HG03066 (cell line): ENCODE measurements around the gene MESP1.

Experiments used
- ATAC-seq: cut with Tn5 transposase; IDR thresholded peaks from one replicate; pipeline ENCODE4 v1.9.1; 2021; ENCODE audit warnings: low read depth; ENCODE audit not compliant: unreplicated experiment

MESP1 gene

DNA sequence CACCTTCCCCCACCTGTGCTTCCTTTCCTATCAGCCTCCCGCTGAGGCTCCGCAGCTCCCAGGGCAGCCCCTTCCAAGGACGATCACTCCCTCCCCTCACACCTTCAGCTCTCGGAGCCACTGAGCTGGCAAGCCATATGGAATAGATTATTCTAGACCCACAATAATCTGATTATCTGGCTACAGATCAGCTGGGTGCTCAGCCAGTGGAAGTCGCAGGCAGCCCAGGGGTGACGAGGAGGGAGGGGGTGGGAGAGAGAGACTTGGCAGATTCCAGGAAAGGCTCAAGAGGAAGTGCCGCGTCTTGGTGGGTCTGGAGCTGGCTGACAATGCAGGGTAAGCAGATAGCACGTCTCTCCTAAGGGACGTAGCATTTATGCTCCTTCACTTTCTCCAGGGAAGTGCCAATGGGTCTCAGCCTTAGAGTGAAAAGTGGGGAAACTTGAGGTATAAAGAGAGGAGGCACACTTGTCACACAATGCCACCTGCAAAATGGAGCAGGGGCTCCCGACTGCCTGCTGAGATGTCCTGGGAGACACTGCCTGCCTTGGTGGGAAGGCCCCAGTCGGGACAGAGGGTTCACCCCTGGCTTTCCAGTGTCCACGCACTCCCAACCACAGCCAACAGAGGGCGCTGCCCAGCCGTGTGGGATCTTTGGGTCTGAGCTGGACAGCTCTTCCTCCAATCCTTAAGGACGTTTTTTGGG is 9.4 kb upstream of the MESP1 start:
- ATAC-seq = peak; percentile 54

DNA sequence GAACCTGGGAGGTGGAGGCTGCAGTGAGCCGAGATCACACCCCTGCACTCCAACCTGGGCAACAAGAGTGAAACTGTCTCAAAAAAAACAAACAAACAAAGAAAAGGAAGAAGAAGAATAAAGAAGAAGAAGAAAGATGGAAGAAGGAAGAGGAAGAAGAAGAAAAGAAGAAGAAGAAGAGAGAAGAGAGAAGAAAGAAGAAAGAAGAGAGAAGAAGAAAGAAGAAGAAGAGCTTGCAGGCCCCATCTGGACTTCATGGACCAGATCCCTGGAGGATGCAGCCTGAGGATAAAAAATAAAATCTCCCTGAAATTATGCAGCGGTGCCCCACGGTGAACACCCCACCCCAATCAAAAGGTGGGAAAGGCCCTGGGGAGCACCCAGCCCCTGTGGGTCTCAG is 8.8 kb upstream of the MESP1 start:
- ATAC-seq = no peak

DNA sequence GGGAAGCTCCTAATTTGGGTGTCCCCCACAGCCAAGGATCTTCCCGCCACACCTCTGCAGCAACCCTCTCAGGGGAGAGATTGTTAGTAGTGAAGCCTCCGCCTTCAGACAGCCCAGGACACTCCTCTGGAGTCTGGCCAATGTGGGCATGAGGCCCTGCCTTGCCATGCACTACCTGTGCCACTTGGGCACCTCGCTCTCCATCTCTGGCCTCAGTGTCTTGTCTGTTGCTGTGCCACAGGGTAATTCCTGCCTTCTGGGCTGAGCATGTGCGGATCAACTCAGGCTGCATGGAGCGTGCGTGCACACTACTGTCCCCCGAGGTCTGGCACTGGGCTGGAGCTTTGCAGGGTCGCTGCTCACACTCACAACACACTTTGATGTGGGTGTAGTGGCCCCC is 7.9 kb upstream of the MESP1 start:
- no peak for ATAC-seq

DNA sequence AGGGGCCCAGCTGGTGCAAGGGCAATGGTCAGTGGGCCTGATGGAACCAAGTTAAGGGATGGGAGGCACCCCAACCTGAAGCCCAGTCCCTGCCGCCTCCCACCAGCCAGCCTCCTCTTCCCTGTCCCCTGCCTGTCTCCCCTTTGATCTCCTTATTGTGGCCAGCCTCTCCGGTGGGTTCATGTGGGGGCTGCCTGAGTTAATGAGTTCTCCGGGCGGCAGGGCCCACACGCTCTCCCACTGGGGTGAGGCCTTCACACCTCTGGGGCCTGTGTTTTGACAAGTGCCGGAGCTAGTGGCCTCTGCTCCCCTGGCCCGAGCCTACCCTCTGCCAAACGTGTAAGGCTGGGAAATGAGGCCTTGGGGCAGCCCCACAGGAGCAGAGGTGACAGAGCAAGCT is 7.2 kb upstream of the MESP1 start:
- no peak for ATAC-seq

DNA sequence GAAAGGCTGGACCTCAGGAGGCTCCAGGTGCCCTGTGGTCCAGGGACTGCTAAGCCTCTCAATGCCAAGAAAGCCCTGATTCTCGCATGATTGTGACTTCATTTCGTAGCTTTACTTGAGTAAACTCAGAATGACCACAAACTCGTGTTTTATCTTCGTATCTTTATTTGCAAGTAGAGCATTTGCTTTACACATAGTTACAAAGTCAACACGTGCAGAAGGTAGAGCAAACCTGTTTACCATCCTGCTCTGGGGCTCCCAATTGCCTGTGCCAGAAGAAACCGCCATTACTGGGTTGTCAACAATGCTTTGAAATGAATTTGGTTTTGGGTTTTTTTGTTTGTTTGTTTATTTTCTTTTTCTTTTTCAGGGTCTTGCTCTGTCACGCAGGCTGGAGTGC is 5.8 kb upstream of the MESP1 start:
- no peak for ATAC-seq

DNA sequence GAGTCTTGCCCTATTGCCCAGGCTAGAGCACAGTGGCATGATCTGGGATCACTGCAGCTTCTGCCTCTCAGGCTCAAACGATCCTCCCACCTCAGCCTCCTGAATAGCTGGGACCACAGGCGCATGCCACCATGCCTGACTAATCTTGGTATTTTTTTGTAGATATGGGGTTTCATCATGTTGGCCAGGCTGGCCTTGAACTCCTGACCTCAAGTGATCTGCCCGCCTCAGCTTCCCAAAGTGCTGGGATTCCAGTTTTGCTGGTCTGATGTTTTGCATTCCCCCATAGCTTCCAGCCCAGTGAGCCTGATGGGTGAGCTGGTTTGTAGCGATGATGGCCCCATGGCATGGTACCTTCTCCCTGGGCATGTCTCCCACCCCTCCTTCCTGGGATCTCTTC is 4.7 kb upstream of the MESP1 start:
- no peak for ATAC-seq

DNA sequence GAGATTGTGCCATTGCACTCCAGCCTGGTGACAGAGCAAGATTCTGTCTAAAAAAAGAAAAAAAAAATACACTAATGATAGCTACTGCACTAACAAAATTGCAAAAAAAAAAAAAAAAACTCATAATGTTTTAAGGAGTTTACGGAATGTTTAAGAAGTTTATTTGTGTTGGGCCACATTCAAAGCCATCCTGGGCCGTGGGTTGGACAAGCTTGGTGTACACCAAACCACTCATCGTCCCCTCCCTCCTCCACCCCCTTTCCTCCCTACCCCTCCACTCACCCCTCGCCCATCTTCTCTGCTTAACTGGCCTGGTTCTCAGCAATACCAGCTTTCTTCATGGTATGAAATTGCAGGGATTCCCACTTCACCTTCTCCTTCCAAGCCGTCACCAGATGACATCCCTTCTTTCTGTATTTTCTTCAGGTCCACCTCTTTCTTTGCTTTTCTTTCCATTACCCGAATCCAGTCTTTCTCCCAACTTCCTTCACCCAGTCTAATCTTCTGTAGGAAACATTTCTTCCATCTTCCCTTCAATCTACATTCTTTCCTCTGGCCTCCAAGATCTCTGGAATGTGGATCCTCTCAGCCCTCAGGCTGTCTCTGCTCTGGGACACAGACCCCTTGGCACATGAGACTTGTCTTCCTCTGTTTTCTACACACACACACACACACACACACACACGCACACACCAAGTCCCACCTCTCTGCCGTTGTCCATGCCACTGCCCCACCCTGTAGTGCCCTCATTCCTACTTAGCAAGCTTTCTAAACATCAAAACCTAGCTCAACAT is 3.5 kb upstream of the MESP1 start:
- ATAC-seq = no peak

DNA sequence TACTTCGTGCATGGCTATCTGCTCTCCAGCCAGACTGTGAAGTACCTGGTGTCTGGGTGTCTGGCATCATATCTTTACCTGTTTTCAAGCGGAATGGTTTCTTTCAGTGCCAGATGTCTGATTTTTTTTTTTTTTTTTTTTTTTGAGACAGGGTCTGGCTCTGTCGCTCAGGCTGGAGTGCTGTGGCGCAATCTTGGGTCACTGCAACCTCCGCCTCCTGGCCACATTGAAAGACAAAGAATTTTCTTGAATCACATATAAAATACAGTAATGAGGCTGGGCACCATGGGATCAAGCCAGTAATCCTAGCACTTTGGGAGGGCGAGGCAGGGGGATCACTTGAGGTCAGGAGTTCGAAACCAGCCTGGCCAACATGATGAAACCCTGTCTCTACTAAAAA is 2.8 kb upstream of the MESP1 start:
- ATAC-seq = no peak

DNA sequence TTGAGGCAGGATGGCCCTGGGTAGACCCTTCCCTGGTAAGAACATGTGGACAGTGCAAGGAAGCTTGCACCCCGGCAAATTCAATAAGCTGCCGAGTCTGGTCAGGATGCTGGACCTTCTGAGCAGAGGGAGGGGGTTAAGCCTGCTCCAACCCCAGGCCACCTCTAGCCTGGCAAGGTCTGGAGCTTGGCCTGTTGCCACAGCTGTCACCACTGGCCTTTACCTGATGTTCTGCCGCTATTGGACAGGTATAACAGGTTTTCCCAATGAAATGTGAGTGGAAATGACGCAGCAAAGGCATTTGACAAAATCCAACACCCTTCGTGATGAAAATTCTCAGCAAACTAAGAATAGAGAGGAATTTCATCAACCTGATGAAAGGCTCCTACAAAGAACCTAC is 699 bp upstream of the MESP1 start:
- no peak for ATAC-seq

DNA sequence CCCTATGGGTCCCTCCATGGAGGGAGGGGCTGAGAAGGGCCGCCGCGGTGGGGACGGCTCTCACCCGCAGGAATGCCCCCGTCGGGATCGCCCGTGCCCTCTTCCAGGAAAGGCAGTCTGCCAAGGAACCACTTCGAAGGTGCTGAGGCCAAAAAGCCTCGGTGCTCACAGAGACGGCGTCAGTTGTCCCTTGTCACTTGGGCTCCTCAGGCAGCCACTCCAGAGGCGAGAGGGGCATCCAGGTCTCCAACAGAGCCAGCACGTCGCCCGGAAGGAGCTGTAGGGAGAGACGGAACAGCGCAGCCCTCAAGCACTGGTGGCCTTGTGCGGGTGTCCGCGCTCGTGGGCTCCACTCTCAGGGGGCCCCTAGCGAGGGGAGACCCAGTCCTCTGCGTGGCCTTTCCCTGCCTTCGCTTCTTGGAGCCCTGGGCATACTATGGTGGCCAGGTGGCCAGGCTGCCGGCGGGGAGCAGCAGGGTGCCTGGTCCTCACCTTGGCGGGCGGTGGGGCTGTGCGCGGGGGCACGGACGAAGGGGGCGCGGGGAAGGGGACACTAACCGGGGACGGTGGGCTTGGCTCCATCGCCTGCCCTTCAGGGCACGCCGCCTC is 994 bp downstream of the MESP1 start:
- peak; percentile 13 for ATAC-seq

DNA sequence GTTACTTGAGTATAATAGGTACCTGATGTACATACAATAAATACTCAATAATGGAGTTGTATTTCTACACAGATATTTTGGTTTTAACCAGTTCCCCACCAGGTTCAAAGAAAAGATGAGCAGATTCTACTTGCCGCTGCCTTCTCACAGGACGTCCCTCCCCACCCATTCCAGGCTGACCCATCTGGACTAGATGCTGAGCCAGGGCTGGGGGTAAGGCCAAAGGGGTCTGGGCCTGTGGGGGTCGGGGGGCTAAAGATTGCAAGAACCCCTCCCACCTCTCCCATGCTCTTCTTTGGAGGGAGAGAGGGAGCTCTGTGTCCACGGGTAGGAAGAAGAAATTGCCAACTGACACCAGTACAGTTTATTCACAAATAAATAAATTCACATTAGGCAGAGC is 1.5 kb downstream of the MESP1 start:
- no peak for ATAC-seq

DNA sequence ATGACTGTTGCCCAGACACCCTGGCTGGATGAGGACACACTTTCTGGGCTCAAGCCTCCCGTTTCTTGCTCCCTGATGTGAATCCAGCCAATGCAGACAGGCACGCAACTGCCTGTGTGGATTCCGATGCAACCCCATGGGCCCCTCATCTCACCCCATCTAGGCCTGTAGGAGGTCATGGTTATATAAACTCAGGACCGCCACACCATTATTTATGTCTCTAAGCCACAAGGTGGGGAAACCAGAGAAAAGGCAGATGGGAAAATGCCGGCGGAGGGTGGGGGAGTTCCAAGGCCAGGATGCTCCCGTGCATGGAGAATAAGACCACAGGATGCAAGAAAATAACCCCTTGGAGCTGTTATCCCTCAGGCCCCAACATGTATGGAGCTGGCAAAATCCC is 2.0 kb downstream of the MESP1 start:
- no peak for ATAC-seq

DNA sequence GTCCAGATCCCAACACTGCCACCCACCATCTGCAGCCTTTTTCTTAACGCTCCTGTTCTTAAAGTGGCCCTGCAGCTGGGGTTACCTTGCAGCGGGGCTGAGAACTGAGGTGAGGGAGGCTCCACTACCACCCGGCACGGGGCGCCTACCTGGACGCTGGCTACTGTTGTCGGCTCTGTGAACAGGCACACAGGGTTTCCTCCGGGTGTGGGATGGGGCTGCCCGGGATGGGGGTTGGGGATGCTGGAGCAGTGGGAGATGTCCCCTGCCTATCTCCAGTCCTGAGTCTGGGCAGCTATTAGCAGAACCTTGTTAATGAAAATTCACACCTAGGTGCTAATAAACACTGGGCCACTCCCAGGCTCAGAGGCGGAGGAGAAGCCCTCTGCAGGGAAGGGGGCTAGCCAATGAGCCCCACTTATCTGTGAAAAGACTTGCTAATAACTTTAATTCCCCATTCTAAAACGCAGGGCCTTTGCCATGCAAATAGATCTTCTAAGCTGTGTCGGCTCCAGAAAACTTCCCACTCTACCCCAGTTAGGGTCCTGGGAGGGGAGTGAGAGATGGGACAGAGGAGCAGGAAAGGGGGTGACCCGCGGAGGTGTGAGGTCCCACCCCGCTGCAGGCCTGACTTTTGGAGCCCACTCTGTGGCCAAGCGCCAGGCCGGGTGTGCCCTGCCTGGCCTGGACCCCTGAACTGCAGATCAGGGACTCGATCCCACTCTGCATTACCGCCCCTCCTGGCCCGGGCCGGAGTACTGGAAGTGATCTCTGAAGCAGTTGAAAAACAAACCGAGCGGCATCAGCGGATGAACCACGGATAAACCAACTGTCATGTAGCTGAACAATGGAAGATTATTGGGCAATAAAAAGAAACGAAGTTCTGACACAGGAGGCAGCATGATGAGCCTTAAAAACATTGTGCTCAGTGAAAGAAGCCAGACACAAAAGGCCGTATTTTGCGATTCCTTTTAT is 3.1 kb downstream of the MESP1 start:
- no peak for ATAC-seq

DNA sequence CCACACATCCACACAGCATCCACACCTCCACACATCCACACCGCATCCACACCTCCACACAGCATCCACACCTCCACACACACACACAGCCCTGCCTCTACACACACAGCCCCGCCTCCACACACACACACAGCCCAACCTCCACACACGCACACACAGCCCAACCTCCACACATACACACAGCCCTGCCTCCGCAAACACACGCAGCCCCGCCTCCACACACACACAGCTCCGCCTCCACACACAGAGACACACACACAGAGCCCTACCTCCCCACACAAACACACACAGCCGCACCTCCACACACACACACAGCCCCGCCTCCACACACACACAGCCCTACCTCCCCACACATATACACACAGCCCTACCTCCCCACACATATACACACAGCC is 4.7 kb downstream of the MESP1 start:
- no peak for ATAC-seq

DNA sequence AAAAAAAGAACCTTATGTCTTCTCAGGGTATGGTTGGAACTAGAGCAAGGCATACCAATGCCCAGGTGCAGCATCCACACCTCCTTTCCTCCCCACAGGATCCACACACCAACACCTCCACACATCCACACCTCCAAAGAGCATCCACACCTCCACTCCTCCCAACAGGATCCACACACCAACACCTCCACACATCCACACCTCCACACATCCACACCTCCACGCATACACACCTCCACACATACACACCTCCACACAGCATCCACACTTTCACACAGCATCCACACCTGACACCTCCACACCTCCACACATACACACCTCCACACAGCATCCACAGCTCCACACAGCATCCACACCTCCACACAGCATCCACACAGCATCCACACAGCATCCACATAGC is 5.3 kb downstream of the MESP1 start:
- ATAC-seq = no peak

DNA sequence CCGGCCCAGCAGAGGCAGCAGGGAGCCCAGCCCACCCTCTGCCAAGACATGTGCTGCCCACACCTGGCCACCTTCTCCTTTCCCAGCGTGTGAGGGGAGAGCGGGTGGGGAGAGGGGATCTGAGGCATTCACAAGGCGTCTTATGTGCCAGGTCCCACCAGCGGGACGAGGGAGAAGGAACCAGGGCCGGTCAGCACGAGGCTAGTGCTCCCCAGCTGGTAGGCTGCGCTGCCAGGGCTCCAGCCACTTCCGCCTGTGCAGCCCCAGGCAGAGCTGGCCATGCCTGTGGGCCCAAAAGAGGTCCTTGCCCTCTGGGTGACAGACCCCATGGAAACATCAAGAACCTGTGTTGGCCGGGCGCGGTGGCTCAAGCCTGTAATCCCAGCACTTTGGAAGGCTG is 5.9 kb downstream of the MESP1 start:
- no peak for ATAC-seq

DNA sequence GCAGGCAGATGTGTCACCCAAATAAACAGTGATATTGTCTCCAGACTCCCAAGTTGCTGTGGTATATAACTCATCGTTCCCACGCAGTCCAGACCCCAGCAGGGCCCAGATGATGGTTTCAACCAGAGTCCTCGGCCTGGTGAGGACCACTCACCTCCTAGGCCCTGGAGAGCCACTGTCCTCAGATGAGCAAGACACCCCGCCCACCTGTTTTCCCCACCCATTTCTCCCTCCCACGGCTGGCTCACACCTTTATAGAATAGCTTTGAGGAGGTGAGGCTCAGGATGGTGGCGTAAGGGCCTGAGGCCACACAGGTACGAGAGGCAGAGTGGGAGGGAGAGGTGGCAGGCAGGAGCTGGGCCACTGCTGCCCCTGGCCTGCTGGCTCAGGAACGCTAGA is 7.5 kb downstream of the MESP1 start:
- ATAC-seq = no peak

DNA sequence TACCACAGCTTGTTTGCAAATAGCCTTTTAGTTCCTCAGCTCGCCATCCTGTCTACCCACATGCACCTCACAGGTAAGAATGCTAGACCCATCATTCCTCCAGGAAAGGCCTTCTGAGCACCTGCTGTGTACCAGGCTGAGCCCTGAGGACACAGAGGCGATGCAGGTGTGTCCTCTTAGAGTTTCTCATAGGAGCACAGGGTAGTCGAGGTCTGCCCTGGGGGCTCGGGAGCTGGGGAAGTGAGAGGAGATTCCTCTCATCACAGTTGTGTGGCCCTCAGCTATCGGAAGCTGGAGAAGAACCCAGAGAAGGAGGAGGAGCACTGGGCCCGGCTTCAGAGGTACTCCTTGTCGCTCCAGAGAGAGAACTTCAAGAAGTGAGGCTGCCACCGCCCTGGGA is 8.0 kb downstream of the MESP1 start:
- ATAC-seq = no peak

DNA sequence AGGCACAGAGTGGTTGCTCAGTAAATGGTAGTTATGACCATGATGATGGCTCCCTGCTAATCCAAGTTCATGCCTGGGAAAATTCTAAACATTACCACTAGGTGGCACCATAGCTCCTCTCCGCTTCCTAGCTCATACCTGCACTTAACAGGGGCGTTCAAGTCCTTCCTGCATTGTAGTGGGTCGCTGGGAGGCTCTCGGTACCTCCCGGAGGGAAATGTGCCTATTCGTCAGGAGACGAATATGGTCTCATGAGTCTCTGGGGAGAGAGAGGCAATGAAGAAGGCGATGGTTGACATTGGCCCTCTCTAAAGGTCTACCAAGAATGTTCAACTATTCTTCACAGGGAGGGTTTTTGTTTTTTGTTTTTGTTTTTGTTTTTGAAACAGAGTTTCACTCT is 10.9 kb downstream of the MESP1 start:
- ATAC-seq = no peak

DNA sequence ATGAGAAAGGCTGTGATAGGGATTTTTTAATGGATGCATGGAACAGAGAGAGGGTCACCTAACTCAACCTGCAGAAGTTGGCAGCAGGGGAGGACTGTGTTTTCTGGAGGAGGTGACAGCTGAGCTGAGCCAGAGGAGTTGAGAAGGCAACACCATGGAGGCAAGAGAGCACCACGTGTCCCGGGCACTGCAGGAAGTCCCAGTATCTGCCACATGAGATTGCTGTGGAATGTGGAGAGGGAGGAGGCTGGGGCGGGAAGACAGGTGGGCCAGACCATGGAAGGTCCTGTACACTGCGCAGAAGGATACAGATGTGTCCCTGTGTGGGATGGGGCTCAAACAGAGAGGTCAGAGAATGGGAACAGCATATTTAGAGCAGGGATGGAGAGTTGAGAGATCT is 15.3 kb downstream of the MESP1 start:
- no peak for ATAC-seq
